ENCODE results near the gene RBM27. TPM values are rescaled to one million over a fixed set of nuclear protein-coding genes. Genes with fewer than 3 reads are reported as not detected.
"Not testable (repeated sequence)": the region's sequence is repeated elsewhere in the genome, so short reads cannot be mapped to it uniquely, and the experiment has no call there.

Gene RBM27
- total RNA-seq, 4 donors from 2014 or later = 15.3 to 21.6 (median 17.7) TPM

DNA sequence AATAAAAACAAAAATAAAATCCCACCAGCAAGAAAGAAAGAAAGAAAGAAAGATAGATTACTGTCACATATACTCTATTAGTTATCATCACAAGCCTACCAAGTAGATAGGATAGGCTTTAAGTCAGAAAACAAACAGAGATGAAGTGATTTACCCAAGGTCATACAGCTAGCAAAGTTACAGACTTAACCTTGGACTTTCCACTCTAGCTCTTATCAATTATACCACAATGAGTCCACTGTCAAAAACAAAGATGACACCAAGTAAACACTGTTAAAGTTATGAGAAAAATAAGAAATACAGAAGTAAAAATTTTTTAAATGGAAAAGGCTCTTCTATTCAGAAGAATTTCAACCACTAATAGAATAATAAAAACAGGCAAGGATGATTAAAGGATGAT, 34.3 kb upstream of the RBM27 start:
- H3K27ac ChIP-seq = no peak overlapping the region
- H3K9me3 ChIP-seq = no peaks in the 10 kb centered on the region
- no peaks in the 10 kb centered on the region for H3K4me1 ChIP-seq
- TF ChIP-seq EP300 (IDR thresholded peaks at IDR 0.05) (no peak), POLR2A (IDR thresholded peaks at IDR 0.05) (no peak)
- TF ChIP-seq, protein P1, sequence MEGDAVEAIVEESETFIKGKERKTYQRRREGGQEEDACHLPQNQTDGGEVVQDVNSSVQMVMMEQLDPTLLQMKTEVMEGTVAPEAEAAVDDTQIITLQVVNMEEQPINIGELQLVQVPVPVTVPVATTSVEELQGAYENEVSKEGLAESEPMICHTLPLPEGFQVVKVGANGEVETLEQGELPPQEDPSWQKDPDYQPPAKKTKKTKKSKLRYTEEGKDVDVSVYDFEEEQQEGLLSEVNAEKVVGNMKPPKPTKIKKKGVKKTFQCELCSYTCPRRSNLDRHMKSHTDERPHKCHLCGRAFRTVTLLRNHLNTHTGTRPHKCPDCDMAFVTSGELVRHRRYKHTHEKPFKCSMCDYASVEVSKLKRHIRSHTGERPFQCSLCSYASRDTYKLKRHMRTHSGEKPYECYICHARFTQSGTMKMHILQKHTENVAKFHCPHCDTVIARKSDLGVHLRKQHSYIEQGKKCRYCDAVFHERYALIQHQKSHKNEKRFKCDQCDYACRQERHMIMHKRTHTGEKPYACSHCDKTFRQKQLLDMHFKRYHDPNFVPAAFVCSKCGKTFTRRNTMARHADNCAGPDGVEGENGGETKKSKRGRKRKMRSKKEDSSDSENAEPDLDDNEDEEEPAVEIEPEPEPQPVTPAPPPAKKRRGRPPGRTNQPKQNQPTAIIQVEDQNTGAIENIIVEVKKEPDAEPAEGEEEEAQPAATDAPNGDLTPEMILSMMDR (IDR thresholded peaks at IDR 0.05) = no peak
- no peak overlapping the region for H3K4me3 ChIP-seq
- peaks cover 0 to 88% (median 19%) of the 10 kb centered on the region in 3 donors for H3K36me3 ChIP-seq
- H3K27me3 ChIP-seq = no peaks in the 10 kb centered on the region
- no peak for DNase-seq (ENCODE audit: low spot score in 2 of 2)

DNA sequence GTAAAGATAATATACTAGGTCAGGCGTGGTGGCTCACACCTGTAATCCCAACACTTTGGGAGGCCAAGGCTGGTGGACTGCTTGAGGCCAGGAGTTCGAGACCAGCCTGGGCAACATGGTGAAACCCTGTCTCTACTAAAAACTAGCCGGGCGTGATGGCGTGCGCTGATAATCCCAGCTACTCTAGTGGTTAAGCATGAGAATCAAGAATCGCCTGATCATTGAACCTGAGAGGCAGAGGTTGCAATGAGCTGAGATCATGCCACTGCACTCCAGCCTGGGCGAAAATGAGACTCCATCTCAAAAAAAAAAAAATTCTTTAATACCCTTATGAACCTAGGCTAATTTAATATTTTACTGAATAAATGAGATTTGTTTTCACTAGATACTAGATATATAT, 30.4 kb upstream of the RBM27 start:
- not testable (repeated sequence) for DNase-seq (ENCODE audit: low spot score in 2 of 2); H3K27me3 ChIP-seq; H3K4me3 ChIP-seq; H3K9me3 ChIP-seq; H3K4me1 ChIP-seq; H3K27ac ChIP-seq
- H3K36me3 ChIP-seq = peaks cover 0 to 85% (median 12%) of the 10 kb centered on the region in 3 donors
- 89 to 92% methylated on average over 8 of the region's 8 CpGs for WGBS, 2 donors

DNA sequence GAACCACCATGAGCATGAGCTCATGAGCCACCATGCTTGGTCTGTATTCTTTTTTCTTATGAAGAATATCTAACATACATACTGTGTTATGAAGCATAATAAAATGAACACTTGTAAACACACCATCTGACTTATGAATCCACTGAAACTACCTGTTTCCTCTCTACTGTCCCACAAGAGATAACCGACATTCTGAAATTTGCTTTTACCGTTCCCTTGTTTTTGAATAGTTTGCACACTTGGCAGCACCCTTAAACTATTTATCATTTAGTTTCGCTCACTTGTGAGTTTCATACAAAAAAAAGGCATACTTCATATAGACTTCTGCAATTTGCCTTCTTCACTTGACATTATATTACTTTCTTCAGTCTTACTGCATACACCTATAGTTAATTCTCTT, 29.8 kb upstream of the RBM27 start:
- DNase-seq (ENCODE audit: low spot score in 2 of 2) = no peak
- Histone ChIP-seq H3K4me3 (no peak overlapping the region), H3K27me3 (no peaks in the 10 kb centered on the region), H3K27ac (no peak overlapping the region), H3K9me3 (no peaks in the 10 kb centered on the region), H3K36me3 (peaks cover 0 to 81% (median 12%) of the 10 kb centered on the region in 3 donors), H3K4me1 (no peaks in the 10 kb centered on the region)
- 90 to 92% methylated on average over 3 of the region's 3 CpGs for WGBS, 2 donors
- TF ChIP-seq EP300 (IDR thresholded peaks at IDR 0.05) (no peak), POLR2A (IDR thresholded peaks at IDR 0.05) (no peak)
- TF ChIP-seq, protein P1 (IDR thresholded peaks at IDR 0.05) = no peak

DNA sequence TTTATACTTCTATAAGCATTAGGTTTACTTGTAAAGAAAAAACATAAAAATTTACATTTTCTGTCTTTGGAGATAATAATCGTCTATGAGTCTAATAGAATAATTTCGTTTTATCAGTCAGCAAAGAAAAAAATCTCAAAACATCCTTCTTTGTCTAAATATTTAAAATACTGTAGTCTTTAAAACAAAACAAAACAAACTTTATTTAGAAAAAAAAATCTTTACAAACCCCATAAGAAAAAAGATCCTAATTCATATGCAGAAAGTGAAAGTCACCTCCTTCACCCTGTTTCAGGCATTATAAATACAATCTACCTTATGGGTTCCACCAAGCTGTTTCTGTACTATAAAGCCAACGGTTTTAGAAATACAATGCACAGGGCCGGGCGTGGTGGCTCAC, 26.6 kb upstream of the RBM27 start:
- H3K4me1 ChIP-seq = peaks cover 0 to 23% (median 7%) of the 10 kb centered on the region in 4 donors
- TF ChIP-seq POLR2A (IDR thresholded peaks at IDR 0.05) = no peak
- no peak for TF ChIP-seq EP300 (IDR thresholded peaks at IDR 0.05)
- TF ChIP-seq, protein P1 (IDR thresholded peaks at IDR 0.05) = no peak
- H3K27ac ChIP-seq = no peak overlapping the region
- WGBS, 2 donors = 91 to 92% methylated on average over 5 of the region's 5 CpGs
- H3K4me3 ChIP-seq = no peak overlapping the region
- H3K36me3 ChIP-seq = peaks cover 0 to 62% (median 0%) of the 10 kb centered on the region in 3 donors
- no peaks in the 10 kb centered on the region for H3K9me3 ChIP-seq
- no peak for DNase-seq (ENCODE audit: low spot score in 2 of 2)
- no peaks in the 10 kb centered on the region for H3K27me3 ChIP-seq

DNA sequence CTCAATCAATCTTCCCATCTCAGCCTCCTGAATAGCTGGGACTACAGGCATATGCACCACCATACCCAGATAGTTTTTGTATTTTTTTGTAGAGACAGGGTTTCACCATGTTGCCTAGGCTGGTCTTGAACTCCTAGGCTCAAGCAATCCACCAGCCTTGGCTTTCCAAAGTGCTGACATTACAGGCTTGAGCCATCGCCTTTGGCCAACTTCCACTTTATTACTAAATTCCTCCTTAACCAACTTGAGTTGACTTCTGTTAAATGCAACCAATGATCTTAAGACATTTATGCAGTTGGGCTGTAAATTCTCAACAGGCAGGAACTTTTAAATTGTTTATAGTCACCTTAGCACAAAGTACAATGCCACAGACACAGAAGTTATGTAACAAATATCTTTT, 23.7 kb upstream of the RBM27 start:
- no peak overlapping the region for H3K27ac ChIP-seq
- WGBS, 2 donors = 76 to 85% methylated on average over 1 of the region's 1 CpG

DNA sequence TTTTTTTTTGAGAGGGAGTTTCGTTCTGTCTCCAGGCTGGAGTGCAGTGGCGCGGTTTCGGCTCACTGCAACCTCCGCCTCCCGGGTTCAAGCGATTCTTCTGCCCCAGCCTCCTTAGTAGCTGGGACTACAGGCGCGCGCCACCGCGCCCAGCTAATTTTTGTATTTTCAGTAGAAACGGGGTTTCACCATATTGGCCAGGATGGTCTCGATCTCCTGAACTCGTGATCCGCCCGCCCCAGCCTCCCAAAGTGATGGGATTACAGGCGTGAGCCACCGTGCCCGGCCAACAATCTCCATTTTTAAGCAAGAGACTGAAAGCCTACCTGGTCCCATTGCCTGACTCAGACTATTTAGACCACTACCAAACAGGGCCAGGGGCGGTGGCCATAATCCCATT, 20.0 kb upstream of the RBM27 start:
- 89 to 96% methylated on average over 21 of the region's 21 CpGs for WGBS, 2 donors
- DNase-seq (ENCODE audit: low spot score in 2 of 2); H3K9me3 ChIP-seq; H3K27me3 ChIP-seq: not testable (repeated sequence)
- Histone ChIP-seq H3K4me1 (peaks cover 0 to 24% (median 7%) of the 10 kb centered on the region in 4 donors), H3K4me3 (peak overlapping the region in 3 of 4 donors; percentile 62 to 74 (median 67)), H3K27ac (peak overlapping the region in 1 of 4 donors; percentile 66), H3K36me3 (peaks cover 0 to 11% (median 0%) of the 10 kb centered on the region in 3 donors)

More for the DNA sequence above, 23.7 kb upstream of the RBM27 start:
- Histone ChIP-seq H3K36me3 (peaks cover 0 to 45% (median 0%) of the 10 kb centered on the region in 3 donors), H3K4me3 (no peak overlapping the region), H3K9me3 (no peaks in the 10 kb centered on the region), H3K27me3 (no peaks in the 10 kb centered on the region), H3K4me1 (peaks cover 0 to 24% (median 7%) of the 10 kb centered on the region in 4 donors)
- DNase-seq (ENCODE audit: low spot score in 2 of 2) = no peak
- TF ChIP-seq POLR2A (IDR thresholded peaks at IDR 0.05) (no peak), EP300 (IDR thresholded peaks at IDR 0.05) (no peak)
- TF ChIP-seq, protein P1 (IDR thresholded peaks at IDR 0.05) = no peak
